Measurements from ENCODE around the gene MTHFD2L. TPM values are rescaled to one million over a fixed set of nuclear protein-coding genes. Genes with fewer than 3 reads are reported as not detected.

The MTHFD2L gene
- total and polyA plus RNA-seq, 2 of the 8 experiments (the other 6 are each of a cell fraction or from before 2014, with no cell fraction given): 5.4 to 15.0 TPM

DNA sequence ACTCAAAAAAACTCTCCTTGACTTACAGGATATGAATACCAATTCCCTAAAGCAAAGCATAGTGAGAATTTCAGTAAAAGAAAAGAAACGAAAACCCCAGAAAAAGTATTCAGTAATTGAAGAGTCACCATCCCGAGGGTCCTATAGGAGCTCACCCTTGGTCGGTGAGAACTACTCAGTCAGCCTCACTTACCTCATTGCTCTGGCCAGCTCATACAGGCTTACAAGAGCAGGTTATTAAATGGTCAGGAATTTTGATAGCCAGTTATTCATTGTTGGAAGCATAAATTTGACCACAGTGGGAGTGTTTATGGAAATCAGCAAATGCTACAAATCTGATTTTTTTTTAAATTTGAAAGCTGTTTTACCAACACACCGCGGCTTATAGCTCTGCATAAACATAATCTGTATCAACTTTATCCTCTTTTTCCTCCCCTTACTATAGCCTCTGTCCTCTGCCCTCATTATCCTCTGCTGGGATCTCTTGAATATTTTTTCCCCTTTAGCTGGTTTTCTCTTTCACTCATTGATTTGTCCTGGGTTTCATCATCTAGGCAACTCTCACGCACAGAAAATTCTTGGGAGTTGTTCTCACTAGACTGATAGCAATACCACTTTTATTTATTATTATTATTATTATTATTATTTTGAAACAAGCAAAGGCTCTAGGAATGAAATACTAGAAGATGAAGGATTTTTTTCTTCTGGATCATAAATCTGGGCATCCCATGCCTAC is 47.9 kb upstream of the MTHFD2L start:
- Histone ChIP-seq H2AK5ac (ENCODE audit: low read depth, low read length) (no peak overlapping the region), H3K9me3 (ENCODE audit: insufficient read depth in 2 of 2, low read depth in 1 of 2, low read length in 1 of 2) (no peaks in the 10 kb centered on the region), H2BK5ac (ENCODE audit: low read depth, low read length) (no peak overlapping the region), H3K9ac (replicated peaks in 1 of 4; ENCODE audit: extremely low read depth in 1 of 4, low read depth in 3 of 4, low read length in 3 of 4) (no peak overlapping the region), H3K4me1 (replicated peaks in 1 of 4; ENCODE audit: control insufficient read depth in 3 of 4, insufficient read depth in 4 of 4, low read length in 3 of 4) (peaks cover 0 to 7% (median 0%) of the 10 kb centered on the region in 4 experiments; a peak in 1 of 7 replicates), H3K23me2 (ENCODE audit: low read depth, low read length) (no peaks in the 10 kb centered on the region), H2BK120ac (replicated peaks; ENCODE audit: low read depth, low read length) (no peak overlapping the region), H3K23ac (ENCODE audit: insufficient read length) (no peak overlapping the region), H3K4me2 (ENCODE audit: insufficient read depth in 1 of 2, low read depth in 2 of 2, low read length in 2 of 2) (no peak overlapping the region), H2BK20ac (ENCODE audit: low read length) (no peak overlapping the region), H3K4ac (replicated peaks; ENCODE audit: insufficient read length, low read depth, low read length) (no peak overlapping the region), H3K27ac (ENCODE audit: low read depth, low read length) (no peak overlapping the region), H2BK15ac (ENCODE audit: low read length) (no peak overlapping the region), H4K91ac (replicated peaks; ENCODE audit: insufficient read length, low read length) (no peak overlapping the region), H4K8ac (ENCODE audit: extremely low read depth, insufficient read depth, low read length) (no peak overlapping the region), H3K79me2 (ENCODE audit: control insufficient read depth in 1 of 2, insufficient read depth in 2 of 2, low read length in 2 of 2) (no peaks in the 10 kb centered on the region), H3K18ac (ENCODE audit: extremely low read depth, low read length) (no peak overlapping the region), H4K20me1 (replicated peaks in 1 of 2; ENCODE audit: control insufficient read depth in 1 of 2, insufficient read depth in 2 of 2, low read length in 2 of 2) (no peaks in the 10 kb centered on the region), H3K36me3 (ENCODE audit: control insufficient read depth in 2 of 4, insufficient read depth in 4 of 4, low read length in 3 of 4) (no peaks in the 10 kb centered on the region), H3K56ac (replicated peaks; ENCODE audit: insufficient read length, low read depth, low read length) (no peak overlapping the region), H4K5ac (ENCODE audit: insufficient read length, low read depth, low read length) (no peak overlapping the region), H3K14ac (ENCODE audit: insufficient read length) (no peak overlapping the region), H2AFZ (ENCODE audit: low read length) (no peak overlapping the region), H3K79me1 (ENCODE audit: low read depth, low read length) (no peaks in the 10 kb centered on the region), H2BK12ac (ENCODE audit: low read depth, low read length) (no peak overlapping the region), H3K4me3 (ENCODE audit: extremely low read depth in 1 of 4, insufficient read depth in 2 of 4, low read depth in 3 of 4, low read length in 4 of 4) (no peak overlapping the region), H3K27me3 (replicated peaks in 1 of 4; ENCODE audit: control insufficient read depth in 3 of 4, extremely low read depth in 1 of 4, insufficient read depth in 3 of 4, low read length in 3 of 4) (peaks cover 0 to 1% (median 0%) of the 10 kb centered on the region in 4 experiments; a peak in 1 of 7 replicates)
- POLR2A ChIA-PET (ENCODE audit: partially characterized antibody): interaction anchor here (1.2 to 2.8 kb wide), 3 partner anchors 12 to 114 kb away, joined by 4 to 8 read pairs (median 4); partner anchors contain the start of gene CXCL2
- no peak for TF ChIP-seq SIX5 (IDR thresholded peaks at IDR 0.05; ENCODE audit: low read depth, low read length)
- no peak for TF ChIP-seq FOSL1 (IDR thresholded peaks at IDR 0.05; ENCODE audit: insufficient read depth, low read depth, low read length)
- TF ChIP-seq POLR2A (IDR thresholded peaks at IDR 0.05; ENCODE audit: control extremely low read depth in 1 of 2, low read depth in 2 of 2, low read length in 2 of 2): no peak
- WGBS, 2 experiments (ENCODE audit: extremely low coverage in 1 of 2, insufficient coverage in 1 of 2, insufficient read length in 1 of 2, insufficient replicate concordance in 2 of 2, low coverage in 1 of 2, low lambda C conversion rate in 2 of 2, missing lambda C conversion rate in 1 of 2): 85% methylated on average over 6 of the region's 6 CpGs; no CpG with 5 or more reads in 1 of the 2 experiments
- FAIRE-seq (no peak), DNase-seq (ENCODE audit: low read depth in 1 of 2, low spot score in 2 of 2) (no peak)
- CTCF ChIA-PET (ENCODE audit: partially characterized antibody): interaction anchor here (1.2 to 2.7 kb wide), 5 partner anchors 10 to 380 kb away, joined by 3 to 8 read pairs (median 3); partner anchors contain the start of gene CXCL2

All from H1 (cell line).